ENCODE measurements around the gene DCAF5.
"Not testable (repeated sequence)": the region's sequence is repeated elsewhere in the genome, so short reads cannot be mapped to it uniquely, and the experiment has no call there.

Gene DCAF5, protein sequence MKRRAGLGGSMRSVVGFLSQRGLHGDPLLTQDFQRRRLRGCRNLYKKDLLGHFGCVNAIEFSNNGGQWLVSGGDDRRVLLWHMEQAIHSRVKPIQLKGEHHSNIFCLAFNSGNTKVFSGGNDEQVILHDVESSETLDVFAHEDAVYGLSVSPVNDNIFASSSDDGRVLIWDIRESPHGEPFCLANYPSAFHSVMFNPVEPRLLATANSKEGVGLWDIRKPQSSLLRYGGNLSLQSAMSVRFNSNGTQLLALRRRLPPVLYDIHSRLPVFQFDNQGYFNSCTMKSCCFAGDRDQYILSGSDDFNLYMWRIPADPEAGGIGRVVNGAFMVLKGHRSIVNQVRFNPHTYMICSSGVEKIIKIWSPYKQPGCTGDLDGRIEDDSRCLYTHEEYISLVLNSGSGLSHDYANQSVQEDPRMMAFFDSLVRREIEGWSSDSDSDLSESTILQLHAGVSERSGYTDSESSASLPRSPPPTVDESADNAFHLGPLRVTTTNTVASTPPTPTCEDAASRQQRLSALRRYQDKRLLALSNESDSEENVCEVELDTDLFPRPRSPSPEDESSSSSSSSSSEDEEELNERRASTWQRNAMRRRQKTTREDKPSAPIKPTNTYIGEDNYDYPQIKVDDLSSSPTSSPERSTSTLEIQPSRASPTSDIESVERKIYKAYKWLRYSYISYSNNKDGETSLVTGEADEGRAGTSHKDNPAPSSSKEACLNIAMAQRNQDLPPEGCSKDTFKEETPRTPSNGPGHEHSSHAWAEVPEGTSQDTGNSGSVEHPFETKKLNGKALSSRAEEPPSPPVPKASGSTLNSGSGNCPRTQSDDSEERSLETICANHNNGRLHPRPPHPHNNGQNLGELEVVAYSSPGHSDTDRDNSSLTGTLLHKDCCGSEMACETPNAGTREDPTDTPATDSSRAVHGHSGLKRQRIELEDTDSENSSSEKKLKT

DNA sequence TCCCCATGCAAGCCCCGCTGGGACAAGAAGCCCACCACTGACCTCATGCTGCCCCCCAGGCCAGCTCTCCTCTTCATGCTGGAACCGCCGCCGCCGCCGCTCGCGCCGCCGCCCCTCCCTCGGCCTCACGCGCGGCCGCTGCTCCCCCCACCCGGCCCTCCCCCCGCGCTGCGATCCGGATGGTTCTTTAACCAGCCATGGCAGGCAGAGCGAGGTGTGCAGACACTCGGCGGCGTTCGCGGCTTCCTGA lies at the start of gene DCAF5:
Gene DCAF5 (minus strand): TSS at position 218 of the 250 bp plus-strand sequence. CDS start 141 bp downstream, at position 77.
- DNase-seq (ENCODE audit: low spot score), result no peak
- TF ChIP-seq, protein P1, sequence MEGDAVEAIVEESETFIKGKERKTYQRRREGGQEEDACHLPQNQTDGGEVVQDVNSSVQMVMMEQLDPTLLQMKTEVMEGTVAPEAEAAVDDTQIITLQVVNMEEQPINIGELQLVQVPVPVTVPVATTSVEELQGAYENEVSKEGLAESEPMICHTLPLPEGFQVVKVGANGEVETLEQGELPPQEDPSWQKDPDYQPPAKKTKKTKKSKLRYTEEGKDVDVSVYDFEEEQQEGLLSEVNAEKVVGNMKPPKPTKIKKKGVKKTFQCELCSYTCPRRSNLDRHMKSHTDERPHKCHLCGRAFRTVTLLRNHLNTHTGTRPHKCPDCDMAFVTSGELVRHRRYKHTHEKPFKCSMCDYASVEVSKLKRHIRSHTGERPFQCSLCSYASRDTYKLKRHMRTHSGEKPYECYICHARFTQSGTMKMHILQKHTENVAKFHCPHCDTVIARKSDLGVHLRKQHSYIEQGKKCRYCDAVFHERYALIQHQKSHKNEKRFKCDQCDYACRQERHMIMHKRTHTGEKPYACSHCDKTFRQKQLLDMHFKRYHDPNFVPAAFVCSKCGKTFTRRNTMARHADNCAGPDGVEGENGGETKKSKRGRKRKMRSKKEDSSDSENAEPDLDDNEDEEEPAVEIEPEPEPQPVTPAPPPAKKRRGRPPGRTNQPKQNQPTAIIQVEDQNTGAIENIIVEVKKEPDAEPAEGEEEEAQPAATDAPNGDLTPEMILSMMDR (IDR thresholded peaks at IDR 0.05; ENCODE audit: extremely low read depth, missing control alignments), result no peak

DNA sequence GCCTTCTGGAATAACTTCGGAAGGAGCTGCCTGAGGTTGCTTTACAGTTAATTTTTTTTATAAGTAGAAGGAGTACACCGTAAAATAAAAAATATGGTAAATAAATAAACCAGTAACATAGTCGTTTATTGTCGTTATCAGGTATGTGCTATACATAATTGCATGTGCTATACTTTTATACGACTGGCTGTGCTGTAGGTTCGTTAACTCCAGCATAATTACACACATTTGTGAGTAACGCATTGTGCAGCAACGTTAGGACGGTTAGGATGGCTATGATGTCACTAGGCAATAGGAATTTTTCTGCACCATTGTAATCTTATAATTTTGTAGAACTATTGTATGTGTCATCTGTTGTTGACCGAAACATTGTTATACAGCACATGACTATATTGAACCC lies 46.9 kb upstream of the DCAF5 start:
- TF ChIP-seq, protein P1 (IDR thresholded peaks at IDR 0.05; ENCODE audit: extremely low read depth, missing control alignments), result no peak
- DNase-seq (ENCODE audit: low spot score), result no peak

DNA sequence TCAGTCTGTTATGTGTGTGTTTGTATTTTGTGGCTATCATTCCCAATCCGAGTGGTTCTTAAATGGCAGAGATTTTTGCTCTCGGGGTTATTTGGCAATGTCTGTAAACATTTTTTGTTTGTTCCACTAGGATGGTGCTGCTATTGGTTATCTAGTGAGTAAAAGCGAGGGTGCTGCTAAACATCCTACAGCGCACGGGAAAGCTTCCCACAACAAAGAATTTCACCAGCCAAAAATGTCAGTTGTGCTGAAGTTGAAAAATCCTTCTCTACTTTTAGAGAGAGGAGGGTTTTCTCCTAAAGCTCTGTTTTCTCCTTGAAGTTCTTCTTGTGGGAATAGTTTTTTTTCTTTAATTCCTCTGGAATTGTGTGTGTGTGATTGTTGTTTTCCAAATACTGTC lies 40.8 kb upstream of the DCAF5 start:
- TF ChIP-seq, protein P1 (IDR thresholded peaks at IDR 0.05; ENCODE audit: extremely low read depth, missing control alignments), result no peak
- DNase-seq (ENCODE audit: low spot score), result no peak

DNA sequence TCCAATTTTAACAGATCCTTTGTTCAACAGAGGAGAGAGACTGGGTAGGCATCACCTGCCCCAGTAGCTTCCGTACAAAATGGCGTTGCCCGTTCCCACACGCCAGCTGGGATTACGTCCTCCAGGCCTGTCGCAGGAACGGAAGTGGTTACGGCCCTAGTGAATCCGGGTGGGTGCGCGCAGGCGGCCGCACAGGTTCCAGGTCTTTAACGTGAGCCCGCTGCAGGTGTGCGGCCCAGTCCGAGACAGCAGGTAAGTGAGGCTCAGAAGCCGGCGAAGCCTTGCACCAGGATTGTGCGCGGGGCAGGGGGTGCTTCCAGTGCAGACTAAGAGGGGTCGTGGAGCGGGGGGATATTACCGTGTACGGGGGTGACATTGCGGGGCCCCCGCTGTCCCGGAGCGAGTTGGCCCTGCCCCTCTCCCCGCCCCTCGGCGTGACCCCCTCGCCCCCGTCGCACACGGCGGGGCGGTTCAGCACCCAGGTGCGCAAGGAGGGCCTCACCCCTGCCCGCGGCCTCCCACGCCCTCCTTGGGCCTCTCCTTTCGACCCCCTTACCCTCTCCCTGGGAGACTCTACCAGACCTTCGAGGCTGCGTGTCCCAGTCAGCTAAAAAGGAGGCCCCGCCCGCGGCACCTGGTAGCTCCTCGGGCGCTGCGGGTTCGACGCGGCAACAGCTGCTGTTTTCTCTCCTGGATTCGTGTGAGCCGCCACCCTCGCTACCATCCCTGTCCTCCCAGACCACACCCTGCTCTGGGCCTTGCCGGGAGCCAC lies 38.6 kb upstream of the DCAF5 start, which contains the start of gene EXD2:
Gene EXD2 (plus strand): TSS at position 159 of the 772 bp plus-strand sequence. CDS start 17,973 bp downstream, outside the sequence.
- DNase-seq (ENCODE audit: low spot score), result peak; percentile 90
- TF ChIP-seq, protein P1 (IDR thresholded peaks at IDR 0.05; ENCODE audit: extremely low read depth, missing control alignments), result no peak

DNA sequence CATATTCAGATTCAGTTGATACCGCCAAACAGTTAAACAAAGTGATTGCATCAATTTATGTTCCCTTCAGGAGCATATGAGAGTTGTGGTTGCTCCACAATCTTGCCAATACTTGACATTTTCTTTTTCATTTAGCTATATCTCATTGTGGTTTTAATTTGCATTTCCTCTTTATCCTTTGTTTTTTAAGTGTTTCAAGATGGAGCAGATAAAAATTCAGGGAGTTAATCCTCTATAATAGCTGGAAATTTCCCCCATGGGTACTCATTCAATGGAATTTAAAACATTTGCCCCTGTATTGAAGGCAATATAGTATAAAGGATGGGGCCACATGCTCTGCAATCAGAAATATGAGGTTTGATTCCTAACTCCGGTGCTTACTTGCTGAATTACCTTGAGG lies 37.3 kb upstream of the DCAF5 start:
- TF ChIP-seq, protein P1 (IDR thresholded peaks at IDR 0.05; ENCODE audit: extremely low read depth, missing control alignments), result no peak
- no peak for DNase-seq (ENCODE audit: low spot score)

DNA sequence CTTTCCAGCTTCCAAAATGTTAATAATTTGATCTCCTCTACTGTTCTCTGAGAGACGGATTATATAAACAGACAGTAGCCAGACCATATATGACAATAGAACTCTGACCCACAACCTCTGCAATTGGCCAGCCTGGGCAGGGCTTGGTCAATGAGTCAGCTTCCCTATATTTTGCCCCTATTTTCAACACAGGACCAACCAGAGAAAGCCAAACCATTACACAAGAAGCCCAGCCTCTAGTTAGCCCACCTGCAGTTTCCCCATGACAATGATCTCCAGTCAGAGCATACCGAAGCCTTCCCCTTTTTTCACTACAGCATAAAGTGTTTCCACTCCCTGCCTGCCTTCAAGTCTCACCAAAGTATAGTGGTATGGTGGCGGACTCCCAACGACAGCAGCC lies 30.8 kb upstream of the DCAF5 start:
- no peak for DNase-seq (ENCODE audit: low spot score)
- TF ChIP-seq, protein P1 (IDR thresholded peaks at IDR 0.05; ENCODE audit: extremely low read depth, missing control alignments), result no peak

DNA sequence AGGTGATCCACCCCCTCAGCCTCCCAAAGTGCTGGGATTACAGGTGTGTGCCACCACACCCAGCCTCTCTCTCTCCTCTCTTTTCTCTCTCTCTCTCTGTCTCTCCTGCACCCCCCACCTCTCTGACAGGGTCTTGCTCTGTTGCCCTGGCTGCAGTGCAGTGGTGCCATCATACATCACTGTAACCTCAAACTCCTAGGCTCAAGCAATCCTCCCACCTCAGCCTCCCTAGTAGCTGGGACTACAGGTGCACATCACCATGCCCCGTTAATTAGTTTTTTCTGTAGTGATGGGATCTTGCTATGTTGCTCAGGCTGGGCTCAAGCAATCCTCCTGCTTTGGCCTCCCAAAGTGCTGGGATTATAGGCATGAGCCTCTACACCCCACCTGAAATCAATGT lies 29.7 kb upstream of the DCAF5 start:
- DNase-seq (ENCODE audit: low spot score), result not testable (repeated sequence)

Data from GM20000 (cell line).